PC-9 (cell line): ENCODE data around the gene FAM222B. TPM values are rescaled to one million over a fixed set of nuclear protein-coding genes. Genes with fewer than 3 reads are reported as not detected.
"Not testable (repeated sequence)": the region's sequence is repeated elsewhere in the genome, so short reads cannot be mapped to it uniquely, and the experiment has no call there.

Experiments
- BruUV-seq: library from RNA; stranded (reverse); fragments of 400-500 nt; replicated peaks from 2 replicates; lab custom pipeline; 2021; lab: Mats Ljungman, UMichigan
- CTCF ChIA-PET: fragments of 300-600 bp; sonication (Branson Sonifier 250); formaldehyde crosslinking; loops from one replicate; lab custom pipeline; 2022; ENCODE audit warnings: antibody characterized with exemption; lab: Charles Lee
- POLR2A ChIA-PET: fragments of 300-600 bp; sonication (Branson Sonifier 250); formaldehyde crosslinking; loops from one replicate; lab custom pipeline; 2022; ENCODE audit warnings: antibody characterized with exemption; ENCODE audit not compliant: unreplicated experiment; lab: Charles Lee
- DNase-seq, 2 experiments: peaks; one replicate each; pipeline versions ENCODE4 v3.0.0 to v3.0.0-alpha.2; 2015 to 2022; ENCODE audit warnings: mixed read lengths in 1 of 2
- H2AFZ ChIP-seq: fragments of 200-600 bp; sonication (generic); 2 replicates; pipeline ENCODE4 v1.8.1; 2017; ENCODE audit warnings: antibody characterized with exemption
- H3F3A ChIP-seq: fragments of 200-600 bp; sonication (generic); 2 replicates; pipeline ENCODE4 v1.8.1; 2017; ENCODE audit warnings: antibody characterized with exemption, mild to moderate bottlenecking, low read depth; ENCODE audit not compliant: insufficient read depth
- H3K27ac ChIP-seq: fragments of 200-600 bp; sonication (generic); 2 replicates; pipeline ENCODE4 v1.6.1; 2016; ENCODE audit warnings: mixed run types
- H3K27me3 ChIP-seq: fragments of 200-600 bp; sonication (generic); 2 replicates; pipeline ENCODE4 v1.6.1; 2016; ENCODE audit warnings: low read depth, mixed run types; ENCODE audit not compliant: insufficient read depth
- H3K36me3 ChIP-seq: fragments of 200-600 bp; sonication (generic); 2 replicates; pipeline ENCODE4 v1.6.1; 2016; ENCODE audit warnings: low read depth, mixed run types
- H3K4me1 ChIP-seq: fragments of 200-600 bp; sonication (generic); replicated peaks from 2 replicates; pipeline ENCODE4 v1.6.1; 2016; ENCODE audit warnings: mixed run types; ENCODE audit not compliant: insufficient read depth
- H3K4me2 ChIP-seq: fragments of 200-600 bp; sonication (generic); 2 replicates; pipeline ENCODE4 v1.6.1; 2017; ENCODE audit warnings: mixed run types
- H3K4me3 ChIP-seq: fragments of 200-600 bp; sonication (generic); 2 replicates; pipeline ENCODE4 v1.6.1; 2016; ENCODE audit warnings: mixed run types
- H3K79me2 ChIP-seq: fragments of 200-600 bp; sonication (generic); 2 replicates; pipeline ENCODE4 v1.6.1; 2017; ENCODE audit warnings: low read depth, mixed run types
- H3K9me2 ChIP-seq: fragments of 200-600 bp; sonication (generic); 2 replicates; pipeline ENCODE4 v1.8.1; 2017; ENCODE audit warnings: mild to moderate bottlenecking; ENCODE audit not compliant: insufficient read depth
- H3K9me3 ChIP-seq: fragments of 200-600 bp; sonication (generic); 2 replicates; pipeline ENCODE4 v1.8.1; 2016; ENCODE audit warnings: low read depth; ENCODE audit not compliant: insufficient read depth
- H4K20me1 ChIP-seq: fragments of 200-600 bp; sonication (generic); 2 replicates; pipeline ENCODE4 v1.8.1; 2017; ENCODE audit not compliant: insufficient read depth
- EZH2 ChIP-seq: fragments of 200-600 bp; sonication (generic); IDR thresholded peaks from 2 replicates; pipeline ENCODE4 v1.8.0; 2017; ENCODE audit warnings: antibody characterized with exemption, low read depth
- intact Hi-C: fragments of 100-400 bp; cut with micrococcal nuclease; formaldehyde crosslinking; loops from one replicate; pipeline ENCODE4 v1.10.0; 2022; ENCODE audit not compliant: unreplicated experiment
- total RNA-seq: library from RNA; stranded (reverse); gene quantifications from 2 replicates; pipeline ENCODE4 v1.2.3, GENCODE V29; 2021
- TF ChIP-seq, protein P1 (sequence below): fragments of 200-600 bp; sonication (generic); conservative IDR thresholded peaks from 2 replicates; pipeline ENCODE4 v1.6.1; 2017; ENCODE audit warnings: mixed run types, antibody characterized with exemption, mild to moderate bottlenecking, moderate library complexity

The FAM222B gene
- total RNA-seq, 1 experiment from 2014 or later = 26.4 TPM

DNA sequence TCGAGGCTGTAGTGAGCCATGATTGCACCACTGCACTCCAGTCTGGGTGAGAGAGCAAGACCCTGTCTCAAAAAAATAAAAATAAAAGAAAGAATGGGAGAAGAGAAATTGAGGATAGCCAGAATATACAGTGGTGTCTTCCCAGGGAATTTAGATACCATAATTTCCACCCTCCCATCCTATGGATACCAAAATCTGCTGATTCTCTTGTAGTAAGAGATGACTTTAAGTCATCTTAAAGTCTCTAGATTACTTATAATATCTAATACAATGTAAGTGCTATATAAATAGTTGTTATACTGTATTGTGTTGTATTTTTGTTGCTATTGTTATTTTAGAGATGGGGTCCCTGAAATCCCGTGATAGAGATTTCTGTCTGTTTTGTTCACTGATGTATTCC lies 10.7 kb upstream of the FAM222B start:
- ChIA-PET POLR2A (no interaction called here), CTCF (no interaction called here)

DNA sequence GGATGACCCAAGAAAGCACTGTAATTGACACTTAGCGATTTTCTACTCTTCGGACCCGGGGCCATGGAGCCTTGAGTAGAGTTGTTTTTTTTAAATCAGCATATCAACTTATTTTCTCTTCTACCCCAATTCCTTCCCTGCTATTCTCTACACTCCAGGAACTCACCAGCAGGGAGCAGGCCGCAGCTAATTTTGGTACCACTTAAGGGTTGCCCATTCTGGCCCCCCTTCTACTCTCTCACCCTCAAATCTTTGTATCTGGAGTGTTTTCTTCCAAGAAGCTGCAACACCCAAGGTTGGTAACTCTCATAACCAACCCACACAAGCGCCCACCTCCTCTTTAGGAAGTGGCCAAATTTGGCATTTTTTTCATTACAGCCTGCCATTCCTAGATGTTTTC lies 6.7 kb upstream of the FAM222B start:
- Histone ChIP-seq H3K9me3 (no peaks in the 10 kb centered on the region), H3K4me1 (no peaks in the 10 kb centered on the region; the same call in 1 of the 2 replicates), H3K27ac (no peak overlapping the region), H3F3A (peaks cover 6% of the 10 kb centered on the region; the same call in 1 of the 2 replicates), H3K36me3 (no peaks in the 10 kb centered on the region), H2AFZ (no peak overlapping the region), H4K20me1 (no peaks in the 10 kb centered on the region), H3K79me2 (no peaks in the 10 kb centered on the region), H3K4me3 (no peak overlapping the region), H3K9me2 (no peaks in the 10 kb centered on the region), H3K27me3 (no peaks in the 10 kb centered on the region), H3K4me2 (no peak overlapping the region)
- no TSS peak for BruUV-seq
- ChIA-PET POLR2A (no interaction called here), CTCF (interaction anchor here (0.6 to 0.7 kb wide), 2 partner anchors 10 to 199 kb away, joined by 4 to 5 read pairs; no protein-coding TSS in a partner anchor)
- no peak for TF ChIP-seq EZH2
- TF ChIP-seq, protein P1, sequence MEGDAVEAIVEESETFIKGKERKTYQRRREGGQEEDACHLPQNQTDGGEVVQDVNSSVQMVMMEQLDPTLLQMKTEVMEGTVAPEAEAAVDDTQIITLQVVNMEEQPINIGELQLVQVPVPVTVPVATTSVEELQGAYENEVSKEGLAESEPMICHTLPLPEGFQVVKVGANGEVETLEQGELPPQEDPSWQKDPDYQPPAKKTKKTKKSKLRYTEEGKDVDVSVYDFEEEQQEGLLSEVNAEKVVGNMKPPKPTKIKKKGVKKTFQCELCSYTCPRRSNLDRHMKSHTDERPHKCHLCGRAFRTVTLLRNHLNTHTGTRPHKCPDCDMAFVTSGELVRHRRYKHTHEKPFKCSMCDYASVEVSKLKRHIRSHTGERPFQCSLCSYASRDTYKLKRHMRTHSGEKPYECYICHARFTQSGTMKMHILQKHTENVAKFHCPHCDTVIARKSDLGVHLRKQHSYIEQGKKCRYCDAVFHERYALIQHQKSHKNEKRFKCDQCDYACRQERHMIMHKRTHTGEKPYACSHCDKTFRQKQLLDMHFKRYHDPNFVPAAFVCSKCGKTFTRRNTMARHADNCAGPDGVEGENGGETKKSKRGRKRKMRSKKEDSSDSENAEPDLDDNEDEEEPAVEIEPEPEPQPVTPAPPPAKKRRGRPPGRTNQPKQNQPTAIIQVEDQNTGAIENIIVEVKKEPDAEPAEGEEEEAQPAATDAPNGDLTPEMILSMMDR = no peak
- no peak for DNase-seq
- intact Hi-C loops = no loop called here

More for the DNA sequence above, 10.7 kb upstream of the FAM222B start:
- TF ChIP-seq, protein P1 = no peak
- no peak for TF ChIP-seq EZH2
- no peak overlapping the region for H3K4me2 ChIP-seq
- peaks cover 5% of the 10 kb centered on the region; the same call in 1 of the 2 replicates for H3K4me1 ChIP-seq
- no peak overlapping the region for H3K4me3 ChIP-seq
- peaks cover 15% of the 10 kb centered on the region for H3K79me2 ChIP-seq
- intact Hi-C loops = no loop called here
- H3K27me3 ChIP-seq = no peaks in the 10 kb centered on the region
- DNase-seq = no peak
- no peaks in the 10 kb centered on the region; the same call in 1 of the 2 replicates for H3F3A ChIP-seq
- no peaks in the 10 kb centered on the region for H3K9me2 ChIP-seq
- no peaks in the 10 kb centered on the region for H3K9me3 ChIP-seq
- no peaks in the 10 kb centered on the region for H4K20me1 ChIP-seq
- H2AFZ ChIP-seq = no peak overlapping the region
- BruUV-seq = no TSS peak
- no peak overlapping the region for H3K27ac ChIP-seq
- H3K36me3 ChIP-seq = no peaks in the 10 kb centered on the region

DNA sequence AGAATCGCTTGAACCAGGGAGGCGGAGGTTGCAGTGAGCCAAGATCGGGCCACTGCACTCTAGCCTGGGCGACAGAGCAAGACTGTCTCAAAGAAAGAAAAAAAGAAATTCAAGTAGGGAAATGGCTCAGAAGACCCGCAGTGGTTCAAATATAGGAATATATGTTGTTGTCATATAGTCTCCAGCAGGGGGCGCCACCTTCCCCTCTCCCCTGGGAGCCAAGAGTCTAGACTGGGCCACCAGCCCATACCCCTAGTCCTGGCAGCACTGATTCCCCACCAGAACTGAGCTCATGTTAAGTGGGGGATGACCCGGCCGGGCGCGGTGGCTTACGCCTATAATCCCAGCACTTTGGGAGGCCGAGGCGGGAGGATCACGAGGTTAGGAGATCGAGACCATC lies 6.1 kb upstream of the FAM222B start:
- POLR2A ChIA-PET, H3K27ac ChIP-seq, intact Hi-C loops, H3K9me2 ChIP-seq, H3K9me3 ChIP-seq, H3K27me3 ChIP-seq, H3K79me2 ChIP-seq, H4K20me1 ChIP-seq, BruUV-seq, H3K36me3 ChIP-seq, H3K4me1 ChIP-seq, H3K4me3 ChIP-seq, H3K4me2 ChIP-seq, H2AFZ ChIP-seq, DNase-seq: not testable (repeated sequence)
- TF ChIP-seq, protein P1 = peak; percentile 70
- CTCF ChIA-PET = interaction anchor here (0.6 to 0.7 kb wide), 2 partner anchors 10 to 199 kb away, joined by 4 to 5 read pairs; no protein-coding TSS in a partner anchor
- peaks cover 13% of the 10 kb centered on the region; the same call in 1 of the 2 replicates for H3F3A ChIP-seq

GRCh38 chr17:28846699-28847098 lies 4.1 kb upstream of the FAM222B start:
- BruUV-seq = not testable (repeated sequence)

More at GRCh38 chr17:28846699-28847098, 4.1 kb upstream of the FAM222B start:
- H3K9me3 ChIP-seq, DNase-seq, H2AFZ ChIP-seq, H4K20me1 ChIP-seq, H3K27me3 ChIP-seq, H3K36me3 ChIP-seq, intact Hi-C loops, H3K4me3 ChIP-seq, H3K4me2 ChIP-seq, H3K4me1 ChIP-seq, H3K9me2 ChIP-seq, H3K27ac ChIP-seq: not testable (repeated sequence)
- POLR2A ChIA-PET = interaction anchor here (0.6 kb wide), 1 partner anchor 1148 kb away, joined by 4 read pairs; no protein-coding TSS in a partner anchor
- H3K79me2 ChIP-seq = peaks cover 12% of the 10 kb centered on the region
- peaks cover 16% of the 10 kb centered on the region; the same call in 1 of the 2 replicates for H3F3A ChIP-seq
- CTCF ChIA-PET = interaction anchor here (0.6 kb wide), 1 partner anchor 83 kb away, joined by 3 read pairs; no protein-coding TSS in a partner anchor
